HepG2 (cell line): ENCODE results near the gene GSG1. TPM values are rescaled to one million over a fixed set of nuclear protein-coding genes. Genes with fewer than 3 reads are reported as not detected.

ENCODE experiments used
- ATF1 ChIP-seq: IDR thresholded peaks from 2 replicates; pipeline ENCODE4 v1.6.1; 2016; ENCODE audit warnings: mild to moderate bottlenecking, control low read depth
- KLF15 ChIP-seq: sonication (generic); formaldehyde crosslinking; IDR thresholded peaks from 2 replicates; pipeline ENCODE4 v1.8.1; 2023; ENCODE audit warnings: borderline replicate concordance, mild to moderate bottlenecking, inconsistent platforms, missing genetic modification reagents, mixed read lengths
- MAFG ChIP-seq: sonication (generic); formaldehyde crosslinking; IDR thresholded peaks from 2 replicates; pipeline ENCODE4 v1.5.1; 2020; ENCODE audit warnings: mild to moderate bottlenecking, missing genetic modification reagents
- SALL1 ChIP-seq: sonication (generic); formaldehyde crosslinking; IDR thresholded peaks from 2 replicates; pipeline ENCODE4 v1.8.0; 2022; ENCODE audit warnings: mild to moderate bottlenecking, missing genetic modification reagents
- TP53 ChIP-seq: sonication (generic); formaldehyde crosslinking; conservative IDR thresholded peaks from 2 replicates; pipeline ENCODE4 v1.4.0; 2020; ENCODE audit warnings: missing genetic modification reagents
- ZC3H13 ChIP-seq: sonication (generic); formaldehyde crosslinking; IDR thresholded peaks from 2 replicates; pipeline ENCODE4 v1.8.1; 2023; ENCODE audit warnings: mild to moderate bottlenecking, missing genetic modification reagents, moderate library complexity
- ZNF333 ChIP-seq: sonication (generic); formaldehyde crosslinking; IDR thresholded peaks from 2 replicates; pipeline ENCODE4 v1.4.0; 2020; ENCODE audit warnings: mild to moderate bottlenecking, missing genetic modification reagents, borderline replicate concordance
- ZNF34 ChIP-seq: sonication (generic); formaldehyde crosslinking; IDR thresholded peaks from 2 replicates; pipeline ENCODE4 v1.4.0; 2020; ENCODE audit warnings: mild to moderate bottlenecking, missing genetic modification reagents, borderline replicate concordance
- ZNF496 ChIP-seq: sonication (generic); formaldehyde crosslinking; IDR thresholded peaks from 2 replicates; pipeline ENCODE4 v1.8.1; 2023; ENCODE audit warnings: mild to moderate bottlenecking, moderate library complexity, missing genetic modification reagents; ENCODE audit not compliant: insufficient replicate concordance
- ZNF501 ChIP-seq: sonication (generic); formaldehyde crosslinking; IDR thresholded peaks from 2 replicates; pipeline ENCODE4 v1.5.1; 2020; ENCODE audit warnings: mild to moderate bottlenecking, moderate library complexity, missing genetic modification reagents
- ZNF597 ChIP-seq: sonication (generic); formaldehyde crosslinking; IDR thresholded peaks from 2 replicates; pipeline ENCODE4 v1.5.0; 2020; ENCODE audit warnings: missing genetic modification reagents
- ZNF646 ChIP-seq: sonication (generic); formaldehyde crosslinking; IDR thresholded peaks from 2 replicates; pipeline ENCODE4 v1.9.0; 2021; ENCODE audit warnings: mild to moderate bottlenecking, missing genetic modification reagents
- ZNF792 ChIP-seq: IDR thresholded peaks from 2 replicates; pipeline ENCODE4 v1.6.1; 2016
- ZSCAN5A ChIP-seq: sonication (generic); formaldehyde crosslinking; IDR thresholded peaks from 2 replicates; pipeline ENCODE4 v1.8.0; 2022; ENCODE audit warnings: mild to moderate bottlenecking, missing genetic modification reagents, borderline replicate concordance
- polyA plus RNA-seq, 8 experiments: library from polyadenylated mRNA; depleted of rRNA in 3 of 8; stranded (reverse) in 7 of 8; unstranded in 1 of 8; fragments of >200 nt; fragmentation: Illumina TruSeq in 4 of 8; extraction: Trizol in 4 of 8; gene quantifications; 2 replicates each; pipeline versions ENCODE4 v1.2.1 to v1.2.3, GENCODE V29; 2011 to 2016; ENCODE audit warnings: low read depth in 4 of 8, missing spikeins in 1 of 8, mixed read lengths in 1 of 8; ENCODE audit not compliant: insufficient read depth in 1 of 8
- total RNA-seq, 5 experiments: library from RNA; depleted of rRNA; stranded (reverse); fragments of >200 nt; fragmentation: Illumina TruSeq; extraction: Trizol; gene quantifications; 2 replicates each; pipeline ENCODE4 v1.2.3, GENCODE V29; 2016; ENCODE audit warnings: low read depth in 1 of 5
- TF ChIP-seq, protein P1 (sequence below): sonication (generic); formaldehyde crosslinking; IDR thresholded peaks from 2 replicates; pipeline ENCODE4 v1.4.0; 2020; ENCODE audit warnings: mild to moderate bottlenecking, missing genetic modification reagents
- TF ChIP-seq, protein P2 (sequence below): IDR thresholded peaks from 2 replicates; pipeline ENCODE4 v1.6.1; 2016

Gene GSG1
- total and polyA plus RNA-seq, 2 of the 13 experiments (the other 11 are each of a cell fraction or from before 2014, with no cell fraction given) = not detected

DNA sequence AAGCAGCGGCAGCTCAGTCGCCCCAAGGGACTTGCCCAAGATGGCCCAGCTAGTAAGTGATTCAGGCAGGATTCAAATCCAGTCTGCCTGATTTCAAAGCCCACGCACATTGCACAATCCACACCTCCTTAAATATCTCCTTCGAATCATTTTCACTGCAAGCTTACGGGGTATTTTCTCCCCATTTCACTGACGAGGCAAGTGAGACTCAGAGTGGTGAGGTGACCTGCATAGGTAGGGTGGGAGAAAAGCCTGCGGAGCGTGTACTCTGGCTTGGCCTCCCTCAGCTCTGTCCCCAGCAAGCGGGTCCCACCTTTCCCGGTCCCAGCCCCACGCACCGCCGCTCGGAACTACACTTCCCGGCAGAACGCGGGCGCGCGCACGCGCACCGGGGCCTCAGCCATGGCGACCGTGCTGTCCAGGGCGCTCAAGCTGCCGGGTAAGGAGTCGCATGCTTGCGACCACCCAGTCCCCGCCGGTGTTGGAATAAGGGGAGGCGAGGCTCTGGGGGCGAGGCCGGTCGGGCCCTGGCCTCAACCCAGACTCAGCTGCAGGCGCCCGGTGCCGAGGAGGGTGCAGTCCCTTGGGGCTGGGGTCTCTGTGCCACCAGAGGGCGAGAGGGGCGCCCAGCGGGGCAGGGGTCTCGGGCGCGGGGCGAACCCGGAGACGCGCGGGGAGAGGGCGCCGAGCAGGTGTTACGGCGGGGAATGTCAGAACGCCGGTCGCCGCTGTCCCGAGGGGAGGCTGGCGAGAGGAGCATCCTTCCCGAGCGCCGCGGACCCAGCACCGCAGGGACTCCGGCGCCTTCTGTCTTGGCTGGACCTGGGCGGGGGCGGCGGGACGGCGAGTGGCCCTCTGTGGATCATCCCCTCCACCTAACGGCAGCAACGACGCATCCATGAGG lies 59.2 kb downstream of the GSG1 start, which contains the start of gene FAM234B (continued):
- TF ChIP-seq, protein P1, sequence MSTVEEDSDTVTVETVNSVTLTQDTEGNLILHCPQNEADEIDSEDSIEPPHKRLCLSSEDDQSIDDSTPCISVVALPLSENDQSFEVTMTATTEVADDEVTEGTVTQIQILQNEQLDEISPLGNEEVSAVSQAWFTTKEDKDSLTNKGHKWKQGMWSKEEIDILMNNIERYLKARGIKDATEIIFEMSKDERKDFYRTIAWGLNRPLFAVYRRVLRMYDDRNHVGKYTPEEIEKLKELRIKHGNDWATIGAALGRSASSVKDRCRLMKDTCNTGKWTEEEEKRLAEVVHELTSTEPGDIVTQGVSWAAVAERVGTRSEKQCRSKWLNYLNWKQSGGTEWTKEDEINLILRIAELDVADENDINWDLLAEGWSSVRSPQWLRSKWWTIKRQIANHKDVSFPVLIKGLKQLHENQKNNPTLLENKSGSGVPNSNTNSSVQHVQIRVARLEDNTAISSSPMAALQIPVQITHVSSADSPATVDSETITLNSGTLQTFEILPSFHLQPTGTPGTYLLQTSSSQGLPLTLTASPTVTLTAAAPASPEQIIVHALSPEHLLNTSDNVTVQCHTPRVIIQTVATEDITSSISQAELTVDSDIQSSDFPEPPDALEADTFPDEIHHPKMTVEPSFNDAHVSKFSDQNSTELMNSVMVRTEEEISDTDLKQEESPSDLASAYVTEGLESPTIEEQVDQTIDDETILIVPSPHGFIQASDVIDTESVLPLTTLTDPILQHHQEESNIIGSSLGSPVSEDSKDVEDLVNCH = no peak
- TF ChIP-seq ZNF792 (CRISPR knock-in tag) (0 out of 2 replicates have a peak, but pooled peaks have one; percentile 46), ZC3H13 (no peak), ZNF646 (CRISPR knock-in tag) (no peak), ZSCAN5A (CRISPR knock-in tag) (no peak), ZNF333 (CRISPR knock-in tag) (no peak), SALL1 (peak; percentile 70; the same call in 1 of the 2 replicates), KLF15 (CRISPR knock-in tag) (peak; percentile 50; the same call in 1 of the 2 replicates), ZNF34 (CRISPR knock-in tag) (no peak), ZNF496 (CRISPR knock-in tag) (no peak), TP53 (CRISPR knock-in tag) (no peak), ATF1 (CRISPR knock-in tag) (no peak), ZNF501 (CRISPR knock-in tag) (peak; percentile 49; the same call in 1 of the 2 replicates), MAFG (CRISPR knock-in tag) (no peak), ZNF597 (CRISPR knock-in tag) (0 out of 2 replicates have a peak, but pooled peaks have one; percentile 23)
- TF ChIP-seq, protein P2, sequence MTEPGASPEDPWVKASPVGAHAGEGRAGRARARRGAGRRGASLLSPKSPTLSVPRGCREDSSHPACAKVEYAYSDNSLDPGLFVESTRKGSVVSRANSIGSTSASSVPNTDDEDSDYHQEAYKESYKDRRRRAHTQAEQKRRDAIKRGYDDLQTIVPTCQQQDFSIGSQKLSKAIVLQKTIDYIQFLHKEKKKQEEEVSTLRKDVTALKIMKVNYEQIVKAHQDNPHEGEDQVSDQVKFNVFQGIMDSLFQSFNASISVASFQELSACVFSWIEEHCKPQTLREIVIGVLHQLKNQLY (CRISPR knock-in tag) = no peak
